HCT116 (cell line): ENCODE data around the gene BBS9. TPM values are rescaled to one million over a fixed set of nuclear protein-coding genes. Genes with fewer than 3 reads are reported as not detected.

Experiments
- ATAC-seq: fragments of 200-7000 bp; cut with Tn5 transposase; 2 replicates; pipeline ENCODE4 v1.9.1; 2020; ENCODE audit warnings: mild to moderate bottlenecking, moderate library complexity
- BruUV-seq: library from RNA; stranded (reverse); fragments of 400-500 nt; replicated peaks from 2 replicates; lab custom pipeline; 2021; lab: Mats Ljungman, UMichigan
- CTCF ChIA-PET: fragments of 300-600 bp; sonication (Branson Sonifier 250); formaldehyde crosslinking; loops from one replicate; lab custom pipeline; 2021; ENCODE audit warnings: antibody characterized with exemption; lab: Charles Lee
- POLR2A ChIA-PET: fragments of 300-600, 350-600 bp; sonication (Branson Sonifier 250); formaldehyde crosslinking; loops from one replicate; lab custom pipeline; 2021; ENCODE audit warnings: antibody characterized with exemption; lab: Charles Lee
- RAD21 ChIA-PET, 2 experiments: fragments of 300-600 bp; sonication (Branson Sonifier 250); formaldehyde crosslinking; loops; one replicate each; lab custom pipeline; 2023; ENCODE audit warnings: low total read pairs in 2 of 2; ENCODE audit not compliant: uncharacterized antibody in 2 of 2, unreplicated experiment in 2 of 2, low non-redundant PET in 1 of 2; lab: Charles Lee
- DNase-seq: peaks from one replicate; pipeline ENCODE4 v3.0.0-alpha.2; 2010; ENCODE audit warnings: low read depth, low spot score
- H2AFZ ChIP-seq: fragments of 200-600 bp; shearing (Covaris generic), sonication (generic); 2 replicates; pipeline ENCODE4 v1.6.1; 2017; ENCODE audit warnings: low read depth, mixed run types, mixed read lengths, antibody characterized with exemption, low read length; ENCODE audit not compliant: poor library complexity, severe bottlenecking
- H3K27ac ChIP-seq: 2 replicates; pipeline ENCODE4 v1.5.1; 2012; ENCODE audit warnings: low read depth, low read length
- H3K27me3 ChIP-seq: fragments of 200-600 bp; sonication (generic); 2 replicates; pipeline ENCODE4 v1.6.1; 2016; ENCODE audit warnings: mixed run types, low read length, mixed read lengths; ENCODE audit not compliant: insufficient read depth
- H3K36me3 ChIP-seq, 2 experiments: fragments of 200-500 bp in 1 of 2; fragments of 200-600 bp in 1 of 2; sonication (Bioruptor generic) in 1 of 2; sonication (generic) in 1 of 2; 2 replicates each; pipeline versions ENCODE4 v1.5.1 to v1.6.1; 2014 to 2016; ENCODE audit warnings: low read length in 2 of 2, inconsistent platforms in 1 of 2, mixed read lengths in 1 of 2, mixed run types in 1 of 2; ENCODE audit not compliant: insufficient read depth in 2 of 2, control insufficient read depth in 1 of 2
- H3K4me1 ChIP-seq, 2 experiments: fragments of 200-600 bp in 1 of 2; sonication (generic) in 1 of 2; 2 replicates each; pipeline versions ENCODE4 v1.5.1 to v1.6.1; 2012 to 2017; ENCODE audit warnings: low read length in 2 of 2, inconsistent platforms in 1 of 2, mild to moderate bottlenecking in 1 of 2, mixed read lengths in 1 of 2, mixed run types in 1 of 2, moderate library complexity in 1 of 2; ENCODE audit not compliant: insufficient read depth in 2 of 2, control insufficient read depth in 1 of 2
- H3K4me2 ChIP-seq: fragments of 200-600 bp; sonication (generic); 2 replicates; pipeline ENCODE4 v1.6.1; 2017; ENCODE audit warnings: mixed run types, low read length, mixed read lengths
- H3K4me3 ChIP-seq, 2 experiments: fragments of 200-600 bp in 1 of 2; sonication (generic) in 1 of 2; replicated peaks in 1 of 2; 2 replicates each; pipeline ENCODE4 v1.5.1; 2011 to 2016; ENCODE audit warnings: low read length in 2 of 2, control low read depth in 1 of 2, low read depth in 1 of 2, mild to moderate bottlenecking in 1 of 2, mixed read lengths in 1 of 2, mixed run types in 1 of 2
- H3K79me2 ChIP-seq: fragments of 200-600 bp; sonication (generic); 2 replicates; pipeline ENCODE4 v1.6.1; 2017; ENCODE audit warnings: mild to moderate bottlenecking, mixed run types, low read length, moderate library complexity, mixed read lengths; ENCODE audit not compliant: insufficient read depth
- H3K9ac ChIP-seq: fragments of 200-600 bp; sonication (generic); 2 replicates; pipeline ENCODE4 v1.6.1; 2016; ENCODE audit warnings: low read length, mixed read lengths
- H3K9me2 ChIP-seq: fragments of 200-600 bp; sonication (generic), shearing (Covaris generic); 2 replicates; pipeline ENCODE4 v1.6.1; 2017; ENCODE audit warnings: mixed run types, mild to moderate bottlenecking, moderate library complexity; ENCODE audit not compliant: insufficient read depth
- H3K9me3 ChIP-seq, 2 experiments: fragments of 200-500 bp in 1 of 2; fragments of 200-600 bp in 1 of 2; sonication (Bioruptor generic) in 1 of 2; sonication (generic) in 1 of 2; 2 replicates each; pipeline ENCODE4 v1.6.1; 2014 to 2017; ENCODE audit warnings: low read length in 2 of 2, mixed read lengths in 2 of 2, inconsistent platforms in 1 of 2, low read depth in 1 of 2, mild to moderate bottlenecking in 1 of 2, mixed run types in 1 of 2, moderate library complexity in 1 of 2; ENCODE audit not compliant: control insufficient read depth in 1 of 2, insufficient read depth in 1 of 2
- H4K20me1 ChIP-seq: fragments of 200-600 bp; sonication (generic), shearing (Covaris generic); 2 replicates; pipeline ENCODE4 v1.6.1; 2017; ENCODE audit warnings: mixed run types, mild to moderate bottlenecking, moderate library complexity; ENCODE audit not compliant: insufficient read depth
- ATF3 ChIP-seq: IDR thresholded peaks from 2 replicates; pipeline ENCODE4 v1.6.1; 2012
- CBX3 ChIP-seq: IDR thresholded peaks from 2 replicates; pipeline ENCODE4 v1.6.1; 2012; ENCODE audit warnings: low read depth
- ELF1 ChIP-seq: IDR thresholded peaks from 2 replicates; pipeline ENCODE4 v1.6.1; 2012; ENCODE audit warnings: low read depth, borderline replicate concordance
- EZH2phosphoT487 ChIP-seq: fragments of 200-600 bp; IDR thresholded peaks from 2 replicates; pipeline ENCODE4 v1.6.1; 2018; ENCODE audit warnings: antibody characterized with exemption, borderline replicate concordance
- FOSL1 ChIP-seq: IDR thresholded peaks from 2 replicates; pipeline ENCODE4 v1.6.1; 2012; ENCODE audit warnings: low read depth
- JUND ChIP-seq: IDR thresholded peaks from 2 replicates; pipeline ENCODE4 v1.6.1; 2012
- MAX ChIP-seq: IDR thresholded peaks from 2 replicates; pipeline ENCODE4 v1.6.1; 2012
- POLR2AphosphoS5 ChIP-seq: IDR thresholded peaks from 2 replicates; pipeline ENCODE4 v1.6.1; 2011; ENCODE audit warnings: mild to moderate bottlenecking, low read depth, low read length, moderate library complexity
- REST ChIP-seq: IDR thresholded peaks from 2 replicates; pipeline ENCODE4 v1.6.1; 2012; ENCODE audit warnings: low read depth
- SIN3A ChIP-seq: IDR thresholded peaks from 2 replicates; pipeline ENCODE4 v1.6.1; 2012; ENCODE audit warnings: low read depth
- SP1 ChIP-seq: IDR thresholded peaks from 2 replicates; pipeline ENCODE4 v1.6.1; 2012; ENCODE audit warnings: low read depth
- TCF7L2 ChIP-seq: IDR thresholded peaks from 2 replicates; pipeline ENCODE4 v1.7.0; 2011; ENCODE audit warnings: borderline replicate concordance, inconsistent platforms; ENCODE audit not compliant: insufficient read depth, insufficient read length; ENCODE audit errors: extremely low read depth
- YY1 ChIP-seq: IDR thresholded peaks from 2 replicates; pipeline ENCODE4 v1.6.1; 2011; ENCODE audit warnings: low read length, low read depth, moderate library complexity, mild to moderate bottlenecking; ENCODE audit not compliant: insufficient replicate concordance; ENCODE audit errors: extremely low read depth
- ZFX ChIP-seq: fragments of 450-650 bp; IDR thresholded peaks from 2 replicates; pipeline ENCODE4 v1.6.1; 2017
- intact Hi-C: fragments of 100-400 bp; cut with micrococcal nuclease; formaldehyde crosslinking; loops from 2 replicates; pipeline ENCODE4 v1.10.0; 2022
- total RNA-seq: library from RNA; stranded (reverse); gene quantifications from one replicate; pipeline ENCODE4 v1.2.1, GENCODE V29; 2021; ENCODE audit not compliant: unreplicated experiment

The BBS9 gene
- total RNA-seq, 1 experiment from 2014 or later, result 7.1 TPM

- ChIA-PET CTCF (no interaction called here), RAD21 (no interaction called here), POLR2A (no interaction called here)
- Histone ChIP-seq H3K27me3 (no peaks in the 10 kb centered on the region), H3K4me3 (no peak overlapping the region), H2AFZ (no peak overlapping the region), H3K9ac (no peak overlapping the region), H3K4me2 (no peak overlapping the region), H3K27ac (no peak overlapping the region), H4K20me1 (no peaks in the 10 kb centered on the region), H3K9me3 (no peaks in the 10 kb centered on the region), H3K9me2 (no peaks in the 10 kb centered on the region), H3K4me1 (no peaks in the 10 kb centered on the region), H3K36me3 (no peaks in the 10 kb centered on the region), H3K79me2 (no peaks in the 10 kb centered on the region)
- intact Hi-C loops, result no loop called here
- DNase-seq (no peak), ATAC-seq (no peak)
- no TSS peak for BruUV-seq
- TF ChIP-seq JUND (no peak), ELF1 (no peak), EZH2phosphoT487 (no peak), REST (no peak), ZFX (no peak), CBX3 (no peak), YY1 (no peak), SP1 (no peak), FOSL1 (no peak), TCF7L2 (no peak), ATF3 (no peak), MAX (no peak), POLR2AphosphoS5 (no peak), SIN3A (no peak)
Measured at GRCh38 chr7:33369888-33370287, 240.5 kb downstream of the BBS9 start.
